Tibial artery (tissue), 4 donors: ENCODE data around the gene BTG3.

Source experiments
- DNase-seq, 2 donors: peaks; one replicate each; pipeline ENCODE4 v3.0.0-alpha.2; 2019
- H3K27ac ChIP-seq, 2 donors: fragments of 200-600 bp; sonication (generic) in 1 of 2; 1 replicate in 1 of 2; 2 replicates in 1 of 2; pipeline ENCODE4 v1.5.1; 2018 to 2019; ENCODE audit warnings: mild to moderate bottlenecking in 1 of 2
- H3K27me3 ChIP-seq, 2 donors: fragments of 200-600 bp; sonication (generic) in 1 of 2; one replicate each; pipeline versions ENCODE4 v1.5.1 to v1.6.0; 2016 to 2019
- H3K36me3 ChIP-seq, 3 donors: fragments of 200-600 bp; sonication (generic) in 2 of 3; one replicate each; pipeline ENCODE4 v1.5.1; 2016 to 2019; ENCODE audit warnings: mild to moderate bottlenecking in 2 of 3
- H3K4me1 ChIP-seq, 4 donors: fragments of 200-600 bp; sonication (generic) in 2 of 4; 1 replicate in 3 of 4; 2 replicates in 1 of 4; pipeline ENCODE4 v1.5.1; 2016 to 2019
- H3K4me3 ChIP-seq, 2 donors: fragments of 200-600 bp; sonication (generic) in 1 of 2; 1 replicate in 1 of 2; 2 replicates in 1 of 2; pipeline ENCODE4 v1.5.1; 2018 to 2019; ENCODE audit warnings: mild to moderate bottlenecking in 2 of 2
- H3K9me3 ChIP-seq, 3 donors: fragments of 200-600 bp; sonication (generic) in 1 of 3; one replicate each; pipeline ENCODE4 v1.5.1; 2016 to 2019
- intact Hi-C: fragments of 100-400 bp; cut with DNase I; formaldehyde crosslinking; loops from one replicate; pipeline ENCODE4 v1.15.0; 2023; ENCODE audit warnings: low total_unique reads
- TF ChIP-seq, protein P1 (sequence below), 2 experiments: fragments of 200-600 bp in 1 of 2; fragments of 450-650 bp in 1 of 2; IDR thresholded peaks; one replicate each; pipeline ENCODE4 v1.5.1; 2017 to 2019; ENCODE audit warnings: antibody characterized with exemption in 2 of 2, mild to moderate bottlenecking in 1 of 2, moderate library complexity in 1 of 2

BTG3 gene

DNA sequence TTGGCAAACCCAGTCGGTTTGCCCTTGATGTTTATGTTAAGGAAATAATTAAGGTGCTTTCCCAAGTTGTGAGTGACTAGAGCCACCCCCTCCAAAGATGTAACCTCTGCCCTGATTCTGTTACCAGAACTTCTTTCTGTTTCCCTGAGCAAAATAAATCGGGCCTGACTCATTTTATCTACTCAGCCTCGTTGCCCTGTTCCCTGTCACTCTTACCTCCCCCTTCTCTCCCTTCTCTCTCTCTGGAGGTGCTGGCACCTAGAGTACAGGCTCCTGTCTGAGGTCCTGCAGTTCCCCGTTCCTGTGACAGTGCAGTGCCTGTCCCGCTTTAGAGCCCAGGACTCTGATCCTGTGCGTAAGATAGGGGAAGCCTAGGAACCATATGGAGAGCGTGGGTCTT lies 64.4 kb downstream of the BTG3 start:
- Histone ChIP-seq H3K9me3 (no peaks in the 10 kb centered on the region), H3K27me3 (no peaks in the 10 kb centered on the region), H3K4me3 (no peak overlapping the region), H3K4me1 (no peaks in the 10 kb centered on the region), H3K36me3 (no peaks in the 10 kb centered on the region), H3K27ac (no peak overlapping the region)
- TF ChIP-seq, protein P1, sequence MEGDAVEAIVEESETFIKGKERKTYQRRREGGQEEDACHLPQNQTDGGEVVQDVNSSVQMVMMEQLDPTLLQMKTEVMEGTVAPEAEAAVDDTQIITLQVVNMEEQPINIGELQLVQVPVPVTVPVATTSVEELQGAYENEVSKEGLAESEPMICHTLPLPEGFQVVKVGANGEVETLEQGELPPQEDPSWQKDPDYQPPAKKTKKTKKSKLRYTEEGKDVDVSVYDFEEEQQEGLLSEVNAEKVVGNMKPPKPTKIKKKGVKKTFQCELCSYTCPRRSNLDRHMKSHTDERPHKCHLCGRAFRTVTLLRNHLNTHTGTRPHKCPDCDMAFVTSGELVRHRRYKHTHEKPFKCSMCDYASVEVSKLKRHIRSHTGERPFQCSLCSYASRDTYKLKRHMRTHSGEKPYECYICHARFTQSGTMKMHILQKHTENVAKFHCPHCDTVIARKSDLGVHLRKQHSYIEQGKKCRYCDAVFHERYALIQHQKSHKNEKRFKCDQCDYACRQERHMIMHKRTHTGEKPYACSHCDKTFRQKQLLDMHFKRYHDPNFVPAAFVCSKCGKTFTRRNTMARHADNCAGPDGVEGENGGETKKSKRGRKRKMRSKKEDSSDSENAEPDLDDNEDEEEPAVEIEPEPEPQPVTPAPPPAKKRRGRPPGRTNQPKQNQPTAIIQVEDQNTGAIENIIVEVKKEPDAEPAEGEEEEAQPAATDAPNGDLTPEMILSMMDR (IDR thresholded peaks at IDR 0.05): no peak
- intact Hi-C loops: no loop called here
- no peak for DNase-seq

DNA sequence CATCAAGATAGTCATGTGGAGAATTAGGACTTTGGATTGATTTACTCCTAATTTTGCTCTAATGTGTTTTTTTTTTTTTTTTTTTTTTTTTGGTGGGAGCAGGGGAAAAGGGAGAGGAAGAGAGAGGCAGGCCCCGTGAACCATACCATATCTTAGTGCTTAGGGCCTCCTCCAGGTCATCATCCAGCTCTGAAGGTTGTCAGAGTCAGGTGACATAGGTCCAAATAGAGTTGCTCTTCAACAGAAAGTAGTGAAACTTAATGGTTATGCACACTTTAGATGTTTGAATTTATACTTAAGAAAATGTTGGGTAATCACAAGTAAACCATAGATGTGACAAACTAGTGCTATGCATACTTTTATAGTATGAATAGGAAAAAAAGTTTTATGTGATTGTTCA lies 67.7 kb downstream of the BTG3 start:
- Histone ChIP-seq H3K4me1 (no peaks in the 10 kb centered on the region), H3K4me3 (no peak overlapping the region), H3K36me3 (no peaks in the 10 kb centered on the region), H3K27me3 (no peaks in the 10 kb centered on the region), H3K27ac (no peak overlapping the region), H3K9me3 (no peaks in the 10 kb centered on the region)
- intact Hi-C loops: no loop called here
- TF ChIP-seq, protein P1 (IDR thresholded peaks at IDR 0.05): no peak
- DNase-seq: no peak
